A549 treated with Hydrocortisone at 1 μM for 4 hours (cell line): ENCODE measurements around the gene TMEM184C. TPM values are rescaled to one million over a fixed set of nuclear protein-coding genes. Genes with fewer than 3 reads are reported as not detected.

Source experiments
- total RNA-seq: library from RNA; stranded (reverse); fragments of 200-300 nt; extraction: Qiagen RNA extraction; gene quantifications from 5 replicates; pipeline ENCODE4 v1.2.3, GENCODE V29; 2022

Gene TMEM184C
- total RNA-seq: 18.9 to 24.3 TPM (median 21.8 TPM) in 5 replicates

GRCh38 chr4:147617173-147617840 lies at the start of gene TMEM184C:
TMEM184C (plus strand) TSS chr4:147617397; CDS start chr4:147617957, 560 bp downstream.

DNA sequence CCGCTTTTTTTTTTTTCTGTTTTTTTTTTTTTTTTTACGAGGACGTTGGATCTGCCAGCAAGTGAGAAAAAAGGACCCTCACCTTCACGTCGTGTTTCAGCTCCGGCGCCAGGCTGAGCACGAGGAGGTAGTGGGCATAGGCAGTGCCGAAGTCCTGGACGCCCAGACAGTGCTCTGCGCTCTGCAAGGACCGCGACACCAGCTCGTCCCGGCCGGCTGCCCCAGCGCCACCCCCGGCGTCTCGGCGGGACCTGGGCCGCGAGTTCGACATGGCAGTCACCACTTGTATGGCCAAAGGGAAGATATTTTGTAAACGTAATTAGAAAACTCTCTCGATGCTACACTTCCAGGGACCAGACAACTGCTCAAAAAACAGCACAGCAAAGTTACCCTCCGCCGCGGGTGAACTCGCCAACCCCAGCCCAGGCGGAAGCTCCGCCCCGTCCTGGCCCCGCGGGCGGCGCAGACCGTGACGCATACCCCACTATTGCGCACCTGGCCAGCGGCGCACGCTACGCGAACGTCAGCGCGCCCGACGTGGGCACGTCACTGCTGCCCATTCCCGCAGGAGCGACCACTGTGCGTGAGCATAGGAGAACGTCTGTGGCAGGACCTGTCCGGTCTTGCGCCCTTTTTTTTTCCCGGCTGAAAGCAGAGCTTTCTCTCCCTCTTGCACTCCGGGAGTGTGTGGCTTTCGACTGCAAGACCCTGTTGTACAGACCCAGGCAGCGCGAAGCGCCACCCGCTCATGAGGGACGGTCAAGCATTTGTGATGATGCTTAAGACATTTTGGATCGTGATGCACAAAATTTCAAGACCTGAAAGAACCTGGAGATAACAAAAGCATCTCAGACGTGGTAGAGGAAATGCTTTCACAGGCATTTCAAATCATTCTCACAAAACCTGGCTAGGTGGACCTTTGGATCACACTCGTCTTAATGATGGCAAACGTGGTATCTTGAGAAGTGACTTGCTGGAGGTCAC lies 66.8 kb downstream of the TMEM184C start, which contains the start of gene PRMT9:
Gene PRMT9 (minus strand): TSS at position 447 of the 984 bp plus-strand sequence. CDS start 176 bp downstream, at position 271.

Other genes with a start within 250 kb of the TMEM184C start
- 0.23 to 0.43 TPM (median 0.36 TPM) in 5 replicates for gene EDNRA, start 136.3 kb upstream of the TMEM184C start, total RNA-seq
- gene PRMT9, start 66.8 kb downstream of the TMEM184C start, total RNA-seq: 2.4 to 3.2 TPM (median 2.9 TPM) in 5 replicates
- gene ARHGAP10, start 114.7 kb downstream of the TMEM184C start, total RNA-seq: 13.1 to 16.9 TPM (median 14.9 TPM) in 5 replicates